Astrocyte (in vitro differentiated cells and primary cell): ENCODE data around the gene INTS2.

Source experiments
- CTCF ChIP-seq: IDR thresholded peaks from 2 replicates; pipeline ENCODE4 v1.5.1; 2011; ENCODE audit warnings: low read depth, mild to moderate bottlenecking, inconsistent platforms, low read length, moderate library complexity; ENCODE audit not compliant: insufficient read depth
- EZH2 ChIP-seq: IDR thresholded peaks from 2 replicates; pipeline ENCODE4 v1.6.1; 2012; ENCODE audit warnings: mild to moderate bottlenecking, low read length, inconsistent platforms; ENCODE audit not compliant: insufficient read depth

GRCh38 chr17:61843435-61843834, 84.3 kb downstream of the INTS2 start:
- TF ChIP-seq CTCF, result no peak
- no peak for TF ChIP-seq EZH2
